NCI-H146 (cell line): Measurements from ENCODE around the gene KIFBP.

ENCODE experiments used
- DNase-seq: peaks from one replicate; lab custom pipeline; 2025; lab: John Stamatoyannopoulos, UW

Gene KIFBP

GRCh38 chr10:69051710-69052487 lies 63.3 kb downstream of the KIFBP start:
- DNase-seq: no peak

GRCh38 chr10:69052736-69053135 lies 64.1 kb downstream of the KIFBP start:
- no peak for DNase-seq

GRCh38 chr10:69055241-69055640 lies 66.6 kb downstream of the KIFBP start:
- no peak for DNase-seq

- DNase-seq: no peak
Measured at GRCh38 chr10:69056129-69056528, 67.5 kb downstream of the KIFBP start.

GRCh38 chr10:69056536-69057260 lies 68.1 kb downstream of the KIFBP start:
- DNase-seq: no peak

GRCh38 chr10:69057261-69057950 lies 68.8 kb downstream of the KIFBP start:
- no peak for DNase-seq

GRCh38 chr10:69057951-69058297 lies 69.3 kb downstream of the KIFBP start:
- no peak for DNase-seq

- no peak for DNase-seq
Measured at GRCh38 chr10:69060127-69060798, 71.7 kb downstream of the KIFBP start.

GRCh38 chr10:69061305-69062161 lies 72.9 kb downstream of the KIFBP start:
- DNase-seq: peak; percentile 46

- DNase-seq: no peak
Measured at GRCh38 chr10:69062901-69063300, 74.3 kb downstream of the KIFBP start.

- no peak for DNase-seq
Measured at GRCh38 chr10:69064762-69065328, 76.2 kb downstream of the KIFBP start.

GRCh38 chr10:69065406-69066361 lies 77.1 kb downstream of the KIFBP start:
- no peak for DNase-seq
